Aorta (tissue), 5 donors: Measurements from ENCODE around the gene MFNG. TPM values are rescaled to one million over a fixed set of nuclear protein-coding genes. Genes with fewer than 3 reads are reported as not detected.
"Not testable (repeated sequence)": the region's sequence is repeated elsewhere in the genome, so short reads cannot be mapped to it uniquely, and the experiment has no call there.

Source experiments
- ATAC-seq: fragments of 200-7000 bp; cut with Tn5 transposase; one replicate; pipeline ENCODE4 v1.9.1; 2022; ENCODE audit warnings: moderate library complexity; ENCODE audit not compliant: low FRiP score
- DNase-seq, 2 donors: peaks; one replicate each; pipeline ENCODE4 v3.0.0-alpha.2; 2020
- H3K27ac ChIP-seq, 2 donors: one replicate each; pipeline ENCODE4 v1.5.1; 2013; ENCODE audit warnings: low read length in 2 of 2, mild to moderate bottlenecking in 2 of 2, moderate library complexity in 2 of 2, control low read depth in 1 of 2, inconsistent platforms in 1 of 2, low read depth in 1 of 2
- H3K27me3 ChIP-seq, 2 donors: one replicate each; pipeline ENCODE4 v1.6.1; 2013; ENCODE audit warnings: control low read depth in 1 of 2, low read length in 1 of 2, mild to moderate bottlenecking in 1 of 2, moderate library complexity in 1 of 2; ENCODE audit not compliant: insufficient read depth in 2 of 2, control insufficient read depth in 1 of 2
- H3K36me3 ChIP-seq, 2 donors: one replicate each; pipeline ENCODE4 v1.6.1; 2013; ENCODE audit warnings: control low read depth in 1 of 2, low read length in 1 of 2, mild to moderate bottlenecking in 1 of 2; ENCODE audit not compliant: insufficient read depth in 2 of 2, control insufficient read depth in 1 of 2
- H3K4me1 ChIP-seq, 2 donors: one replicate each; pipeline ENCODE4 v1.6.1; 2013; ENCODE audit warnings: low read length in 2 of 2, control low read depth in 1 of 2, mild to moderate bottlenecking in 1 of 2, moderate library complexity in 1 of 2; ENCODE audit not compliant: insufficient read depth in 2 of 2, control insufficient read depth in 1 of 2
- H3K4me3 ChIP-seq, 2 donors: one replicate each; pipeline ENCODE4 v1.5.1; 2013; ENCODE audit warnings: low read length in 2 of 2, control low read depth in 1 of 2, mild to moderate bottlenecking in 1 of 2
- H3K9me3 ChIP-seq: one replicate; pipeline ENCODE4 v1.6.1; 2013; ENCODE audit warnings: mild to moderate bottlenecking, low read length; ENCODE audit not compliant: control insufficient read depth
- WGBS, 2 donors: extraction: QIAGEN DNeasy Blood & Tissue Kit; methylation state at CpG; one replicate each; pipeline ENCODE4 v1.1.7; 2013; 5-methylcytosine and 5-hydroxymethylcytosine counted together
- intact Hi-C, 2 donors: fragments of 100-400 bp; cut with DNase I; formaldehyde crosslinking; loops; one replicate each; pipeline versions ENCODE4 v1.14.2 to v1.15.0; 2022
- polyA plus RNA-seq, 2 donors: library from polyadenylated mRNA; stranded (reverse); fragments of 200-250 nt; gene quantifications; one replicate each; pipeline ENCODE4 v1.2.3, GENCODE V29; 2013
- total RNA-seq, 2 donors: library from RNA; stranded (reverse); fragmentation: NEBNext Ultra II Directional; extraction: Animal tissue kit (Norgen Biotek cat#: 25700); gene quantifications; one replicate each; pipeline ENCODE4 v1.2.1, GENCODE V29; 2021
- donor health status: healthy with polysubstance abuse.
- donor health status: Bipolar disorder and iron deficiency.
- donor health status: DM: no; HTN: no; CAD: no.
- donor health status: DM: no; HTN: no; CAD: no.
- donor health status: DM: yes; HTN: yes; CAD: no.

MFNG gene
- total and polyA plus RNA-seq, 4 donors = 6.7 to 35.4 (median 17.4) TPM

DNA sequence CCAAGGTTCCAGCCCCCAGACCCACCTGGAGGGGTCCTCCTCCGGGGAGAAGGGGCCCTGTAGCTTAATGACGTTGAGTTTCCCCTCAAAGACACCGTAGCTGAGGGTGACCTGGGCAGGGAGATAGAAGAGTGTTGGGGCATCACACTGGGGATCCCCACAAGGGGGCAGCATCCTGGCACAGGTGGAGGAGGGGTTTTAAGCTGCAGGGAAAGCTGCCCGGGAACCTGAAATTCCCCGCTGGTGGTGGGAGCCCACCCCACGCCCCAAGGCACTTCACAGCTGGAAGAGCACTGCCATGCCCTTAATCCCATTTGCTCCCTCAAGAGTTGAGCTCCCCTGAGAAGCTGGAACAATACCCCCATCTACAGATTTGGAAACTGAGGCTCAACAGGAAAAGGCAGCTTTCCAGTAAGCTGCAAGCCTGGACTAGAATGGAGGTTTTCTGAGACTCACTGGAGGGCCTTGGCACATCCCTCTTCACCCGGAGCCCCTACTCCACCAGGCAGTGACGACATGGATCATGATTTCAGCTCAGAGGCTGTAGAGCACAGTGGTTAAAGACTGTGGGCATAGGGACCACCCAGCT lies 13.7 kb downstream of the MFNG start:
- H3K4me1 ChIP-seq = no peaks in the 10 kb centered on the region
- intact Hi-C loops = no loop called here
- no peak overlapping the region for H3K27ac ChIP-seq
- WGBS, 2 donors = 18 to 19% methylated on average over 8 of the region's 8 CpGs
- no peaks in the 10 kb centered on the region for H3K9me3 ChIP-seq
- H3K36me3 ChIP-seq = no peaks in the 10 kb centered on the region
- no peak overlapping the region for H3K4me3 ChIP-seq
- ATAC-seq (no peak), DNase-seq (no peak)
- no peaks in the 10 kb centered on the region for H3K27me3 ChIP-seq

DNA sequence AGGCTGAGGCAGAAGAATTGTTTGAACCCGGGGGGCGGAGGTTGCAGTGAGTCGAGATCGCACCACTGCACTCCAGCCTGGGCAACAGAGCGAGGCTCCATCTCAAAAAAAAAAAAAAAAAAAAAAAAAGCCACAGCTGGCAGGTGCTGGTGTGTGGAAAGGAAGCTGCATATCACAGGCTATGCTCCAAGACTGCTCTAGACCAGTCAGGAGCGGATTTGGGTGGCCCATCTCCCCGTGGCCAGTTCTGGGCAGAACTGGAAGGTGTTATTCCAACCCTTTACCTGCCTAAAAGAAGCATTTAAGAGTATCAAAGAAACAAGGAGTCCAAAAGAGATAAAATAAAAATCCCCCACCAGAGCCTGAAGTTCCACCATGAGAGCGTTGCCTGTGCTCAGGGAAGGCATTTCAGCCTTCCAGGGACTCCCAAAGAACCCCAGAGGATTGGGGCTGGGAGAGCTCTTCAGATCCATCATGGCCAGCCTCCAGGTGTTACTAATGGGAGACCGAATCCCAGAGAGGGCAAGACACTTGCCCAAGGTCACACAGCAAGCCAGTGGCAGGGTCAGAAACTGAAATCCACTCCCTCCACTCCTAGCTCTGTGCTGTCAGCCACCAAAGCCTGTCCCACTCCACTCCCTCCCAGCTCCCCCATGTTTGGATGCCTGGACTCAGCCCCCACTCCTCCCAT lies 14.3 kb downstream of the MFNG start:
- H3K4me3 ChIP-seq = no peak overlapping the region
- intact Hi-C loops = no loop called here
- WGBS, 2 donors = 79 to 81% methylated on average over 9 of the region's 9 CpGs
- no peaks in the 10 kb centered on the region for H3K9me3 ChIP-seq
- no peak overlapping the region for H3K27ac ChIP-seq
- H3K36me3 ChIP-seq = no peaks in the 10 kb centered on the region
- no peak for ATAC-seq
- no peaks in the 10 kb centered on the region for H3K27me3 ChIP-seq
- DNase-seq = no peak
- no peaks in the 10 kb centered on the region for H3K4me1 ChIP-seq

DNA sequence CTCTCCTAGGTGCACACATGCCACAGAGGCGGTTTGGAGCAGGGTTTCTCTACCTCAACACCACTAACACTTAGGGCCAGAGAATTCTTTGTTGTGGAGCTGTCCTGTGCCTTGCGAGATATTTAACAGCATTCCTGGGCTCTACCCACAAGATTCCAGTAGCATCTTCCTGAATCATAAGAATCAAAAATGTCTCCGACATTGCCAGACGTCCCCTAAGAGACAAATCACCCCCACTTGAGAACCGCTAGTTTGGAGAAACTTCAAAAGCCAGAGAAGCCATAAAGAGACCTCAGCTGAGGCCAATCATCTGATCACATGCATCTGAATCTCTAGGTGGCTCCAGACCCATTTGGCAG lies 16.1 kb downstream of the MFNG start:
- H3K27ac ChIP-seq = no peak overlapping the region
- peaks cover 2% of the 10 kb centered on the region for H3K9me3 ChIP-seq
- 58 to 61% methylated on average over 5 of the region's 5 CpGs for WGBS, 2 donors
- no peaks in the 10 kb centered on the region for H3K36me3 ChIP-seq
- intact Hi-C loops = no loop called here
- ATAC-seq (no peak), DNase-seq (no peak)
- H3K4me3 ChIP-seq = no peak overlapping the region
- no peaks in the 10 kb centered on the region for H3K4me1 ChIP-seq
- no peaks in the 10 kb centered on the region for H3K27me3 ChIP-seq

DNA sequence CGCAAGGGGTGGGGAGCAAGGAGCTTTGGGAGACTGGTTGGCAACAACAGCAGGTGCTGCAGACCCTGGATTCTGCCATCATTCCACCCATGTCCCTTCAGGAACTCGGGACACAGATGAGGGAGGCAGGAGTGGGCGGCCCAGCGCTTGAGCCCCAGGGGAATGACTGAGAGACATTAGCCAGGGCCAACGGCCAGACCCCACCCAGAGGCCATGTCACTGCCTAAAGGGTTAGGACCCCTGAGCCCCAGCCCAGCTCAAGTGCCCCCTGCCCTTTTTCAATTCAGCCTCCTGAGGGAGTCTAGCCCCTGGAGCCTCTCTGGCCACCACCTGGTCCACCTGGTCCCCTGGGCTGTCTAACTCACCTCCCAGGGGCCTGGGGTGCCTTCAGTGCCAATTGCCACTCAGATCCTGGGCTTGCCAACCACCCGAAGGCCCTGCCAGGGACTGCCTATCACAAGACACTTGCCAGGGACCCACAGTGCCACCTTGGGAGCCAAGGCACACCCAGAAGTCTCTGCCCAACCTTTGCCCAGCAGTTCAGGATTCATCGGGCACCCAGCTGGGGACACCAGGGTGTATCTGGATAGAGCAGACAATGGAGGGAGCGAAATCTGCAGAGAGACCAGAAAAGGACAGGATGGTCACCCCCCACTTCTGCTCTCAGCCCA lies 16.6 kb downstream of the MFNG start:
- Histone ChIP-seq H3K27me3 (no peaks in the 10 kb centered on the region), H3K27ac (no peak overlapping the region), H3K4me3 (no peak overlapping the region), H3K4me1 (no peaks in the 10 kb centered on the region), H3K36me3 (no peaks in the 10 kb centered on the region), H3K9me3 (peaks cover 2% of the 10 kb centered on the region)
- WGBS, 2 donors = 69 to 70% methylated on average over 8 of the region's 8 CpGs
- no peak for ATAC-seq
- intact Hi-C loops = no loop called here
- no peak for DNase-seq

DNA sequence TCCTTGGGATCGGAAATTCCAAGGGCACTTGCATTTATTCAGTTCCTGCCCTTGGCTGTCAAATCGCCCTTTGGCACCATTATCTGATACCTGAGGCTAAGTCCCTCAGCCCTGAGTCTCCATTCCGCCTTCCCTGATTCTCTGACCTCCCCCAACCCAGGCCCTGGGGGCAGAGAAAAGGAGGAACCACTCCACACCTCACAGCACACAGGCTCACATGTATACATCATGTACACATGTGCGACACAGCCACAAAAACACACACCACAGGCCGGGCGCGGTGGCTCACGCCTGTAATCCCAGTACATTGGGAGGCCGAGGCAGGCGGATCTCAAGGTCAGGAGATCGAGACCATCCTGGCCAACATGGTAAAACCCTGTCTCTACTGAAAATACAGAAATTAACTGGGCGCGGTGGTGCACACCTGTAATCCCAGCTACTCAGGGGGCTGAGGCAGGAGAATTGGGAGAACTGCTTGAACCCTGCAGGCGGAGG lies 17.9 kb downstream of the MFNG start:
- not testable (repeated sequence) for H3K9me3 ChIP-seq

DNA sequence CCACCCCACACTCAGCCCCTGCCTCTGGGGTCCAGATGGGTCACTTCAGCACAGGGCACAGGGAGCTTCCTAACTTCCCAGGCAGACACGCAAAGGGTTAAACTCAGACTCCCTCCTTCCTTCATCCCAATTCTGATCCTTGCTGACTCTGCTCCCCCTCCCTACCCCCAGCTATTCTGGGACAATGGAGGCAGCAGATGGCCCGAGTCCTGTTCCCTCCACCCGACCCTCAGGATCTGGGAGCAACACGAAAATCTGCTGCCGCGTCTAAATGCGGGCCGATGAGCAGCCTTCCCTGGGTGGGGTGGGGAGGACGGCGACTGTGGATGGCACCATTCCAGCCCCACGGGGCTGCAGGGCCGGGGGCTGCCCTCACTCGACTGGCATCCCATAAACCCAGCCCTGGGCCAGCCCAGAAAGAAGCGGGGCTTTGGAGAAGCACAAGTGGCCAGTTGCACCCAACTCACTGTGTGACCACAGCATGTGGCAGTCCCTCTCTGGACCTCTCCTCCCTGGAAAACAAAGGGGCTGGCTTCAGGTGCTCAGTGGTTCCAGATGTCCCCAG lies 18.7 kb downstream of the MFNG start:
- Histone ChIP-seq H3K4me3 (no peak overlapping the region), H3K9me3 (peaks cover 2% of the 10 kb centered on the region), H3K27ac (no peak overlapping the region), H3K27me3 (no peaks in the 10 kb centered on the region), H3K36me3 (no peaks in the 10 kb centered on the region), H3K4me1 (no peaks in the 10 kb centered on the region)
- intact Hi-C loops = no loop called here
- DNase-seq (no peak), ATAC-seq (no peak)
- 46% methylated on average over 14 of the region's 14 CpGs for WGBS, 2 donors

More for the DNA sequence above, 17.9 kb downstream of the MFNG start:
- H3K36me3 ChIP-seq, H3K27ac ChIP-seq, H3K4me1 ChIP-seq, H3K4me3 ChIP-seq, H3K27me3 ChIP-seq, ATAC-seq, intact Hi-C loops, DNase-seq: not testable (repeated sequence)
- 85 to 86% methylated on average over 14 of the region's 14 CpGs for WGBS, 2 donors

DNA sequence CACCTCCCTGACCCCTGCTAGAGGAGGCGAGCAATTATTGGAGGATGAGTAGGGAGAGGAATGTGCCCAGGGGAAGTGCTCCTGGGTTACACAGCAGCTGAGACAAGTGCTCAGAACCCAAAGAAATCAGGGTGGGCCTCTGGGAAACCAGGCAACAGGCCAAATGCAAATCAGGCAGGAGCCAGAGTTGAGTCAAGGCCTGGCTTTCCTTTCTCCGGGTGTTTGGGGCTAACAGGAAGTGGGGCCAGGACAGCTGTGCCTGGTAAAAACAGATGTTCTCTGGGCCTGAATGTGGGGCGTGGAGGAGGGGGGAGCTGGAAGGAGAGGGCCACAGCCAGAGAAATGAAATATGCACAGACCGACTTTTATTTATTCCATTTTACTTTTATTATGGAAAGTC lies 22.0 kb downstream of the MFNG start:
- ATAC-seq (no peak), DNase-seq (no peak)
- H3K9me3 ChIP-seq = peaks cover 2% of the 10 kb centered on the region
- no peak overlapping the region for H3K4me3 ChIP-seq
- 29 to 45% methylated on average over 4 of the region's 4 CpGs for WGBS, 2 donors
- H3K4me1 ChIP-seq = no peaks in the 10 kb centered on the region
- intact Hi-C loops = no loop called here
- no peaks in the 10 kb centered on the region for H3K27me3 ChIP-seq
- H3K27ac ChIP-seq = no peak overlapping the region
- no peaks in the 10 kb centered on the region for H3K36me3 ChIP-seq

DNA sequence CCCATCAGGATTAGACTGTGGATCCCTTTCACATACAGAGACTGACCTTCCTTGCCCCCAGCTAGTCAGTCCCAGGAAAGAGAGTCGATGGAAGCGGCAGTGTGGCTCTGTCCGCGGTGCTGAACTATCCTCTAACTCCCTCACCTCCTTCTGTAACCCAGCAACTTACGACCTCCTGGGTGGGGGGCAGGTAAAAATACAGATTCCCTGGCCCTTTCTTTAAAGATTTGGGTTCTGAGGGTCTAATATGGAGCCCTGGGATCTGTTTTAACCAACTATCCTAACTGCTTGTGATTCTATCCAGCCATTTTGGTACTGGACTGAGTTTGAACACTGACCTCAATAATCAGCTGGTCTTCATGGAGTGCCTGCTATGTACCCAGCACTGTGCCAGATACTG lies 23.2 kb downstream of the MFNG start:
- Histone ChIP-seq H3K9me3 (peaks cover 2% of the 10 kb centered on the region), H3K27me3 (no peaks in the 10 kb centered on the region), H3K4me3 (no peak overlapping the region), H3K27ac (no peak overlapping the region), H3K4me1 (no peaks in the 10 kb centered on the region), H3K36me3 (no peaks in the 10 kb centered on the region)
- intact Hi-C loops = no loop called here
- WGBS, 2 donors = 4 to 7% methylated on average over 5 of the region's 5 CpGs
- ATAC-seq = no peak
- DNase-seq = no peak
